Non-pigmented ciliary epithelial cell (primary cell): ENCODE measurements around the gene IFIT1.
"Not testable (repeated sequence)": the region's sequence is repeated elsewhere in the genome, so short reads cannot be mapped to it uniquely, and the experiment has no call there.

ENCODE experiments used
- DNase-seq: peaks from one replicate; pipeline ENCODE4 v3.0.0-alpha.2; 2010; ENCODE audit warnings: low read depth

IFIT1 gene

GRCh38 chr10:89391907-89392756 is at the start of gene IFIT1:
Gene IFIT1, plus strand, starts transcription at chr10:89392623. Its CDS starts 90 bp downstream, at chr10:89392713.
- DNase-seq: peak; percentile 88

GRCh38 chr10:89343089-89343767 is 49.2 kb upstream of the IFIT1 start:
- no peak for DNase-seq

- DNase-seq: no peak
Observed at GRCh38 chr10:89344156-89344555, 48.3 kb upstream of the IFIT1 start.

GRCh38 chr10:89345367-89346000 is 46.9 kb upstream of the IFIT1 start:
- no peak for DNase-seq

GRCh38 chr10:89346405-89347254 is 45.8 kb upstream of the IFIT1 start:
- DNase-seq: no peak

GRCh38 chr10:89347701-89348457 is 44.5 kb upstream of the IFIT1 start:
- no peak for DNase-seq

GRCh38 chr10:89348481-89348880 is 43.9 kb upstream of the IFIT1 start:
- no peak for DNase-seq

GRCh38 chr10:89348975-89349374 is 43.4 kb upstream of the IFIT1 start:
- DNase-seq: no peak

- DNase-seq: not testable (repeated sequence)
Observed at GRCh38 chr10:89350631-89351315, 41.6 kb upstream of the IFIT1 start.

- DNase-seq: no peak
Observed at GRCh38 chr10:89351412-89351779, 41.0 kb upstream of the IFIT1 start.

GRCh38 chr10:89351780-89352597 is 40.4 kb upstream of the IFIT1 start:
- peak; percentile 90 for DNase-seq

GRCh38 chr10:89352802-89353201 is 39.6 kb upstream of the IFIT1 start:
- no peak for DNase-seq

GRCh38 chr10:89355394-89355931 is 37.0 kb upstream of the IFIT1 start:
- DNase-seq: no peak

GRCh38 chr10:89357096-89357495 is 35.3 kb upstream of the IFIT1 start:
- no peak for DNase-seq

- DNase-seq: no peak
Observed at GRCh38 chr10:89357975-89358374, 34.4 kb upstream of the IFIT1 start.

GRCh38 chr10:89360157-89360556 is 32.3 kb upstream of the IFIT1 start:
- DNase-seq: no peak

- no peak for DNase-seq
Observed at GRCh38 chr10:89362929-89363328, 29.5 kb upstream of the IFIT1 start.

- no peak for DNase-seq
Observed at GRCh38 chr10:89363729-89364442, 28.5 kb upstream of the IFIT1 start.

- no peak for DNase-seq
Observed at GRCh38 chr10:89364531-89364930, 27.9 kb upstream of the IFIT1 start.
